RPMI7951 (cell line): Measurements from ENCODE around the gene MATK. TPM values are rescaled to one million over a fixed set of nuclear protein-coding genes. Genes with fewer than 3 reads are reported as not detected.
"Not testable (repeated sequence)": the region's sequence is repeated elsewhere in the genome, so short reads cannot be mapped to it uniquely, and the experiment has no call there.

Experiments used
- DNase-seq: peaks from one replicate; pipeline ENCODE4 v3.0.0-alpha.2; 2012; ENCODE audit warnings: low read depth
- total RNA-seq: library from RNA; depleted of rRNA; stranded (reverse); fragments of >200 nt; shearing (Covaris generic); gene quantifications from 2 replicates; pipeline ENCODE4 v1.2.3, GENCODE V29; 2014

Gene MATK
- total RNA-seq, 1 experiment from 2014 or later = not detected

DNA sequence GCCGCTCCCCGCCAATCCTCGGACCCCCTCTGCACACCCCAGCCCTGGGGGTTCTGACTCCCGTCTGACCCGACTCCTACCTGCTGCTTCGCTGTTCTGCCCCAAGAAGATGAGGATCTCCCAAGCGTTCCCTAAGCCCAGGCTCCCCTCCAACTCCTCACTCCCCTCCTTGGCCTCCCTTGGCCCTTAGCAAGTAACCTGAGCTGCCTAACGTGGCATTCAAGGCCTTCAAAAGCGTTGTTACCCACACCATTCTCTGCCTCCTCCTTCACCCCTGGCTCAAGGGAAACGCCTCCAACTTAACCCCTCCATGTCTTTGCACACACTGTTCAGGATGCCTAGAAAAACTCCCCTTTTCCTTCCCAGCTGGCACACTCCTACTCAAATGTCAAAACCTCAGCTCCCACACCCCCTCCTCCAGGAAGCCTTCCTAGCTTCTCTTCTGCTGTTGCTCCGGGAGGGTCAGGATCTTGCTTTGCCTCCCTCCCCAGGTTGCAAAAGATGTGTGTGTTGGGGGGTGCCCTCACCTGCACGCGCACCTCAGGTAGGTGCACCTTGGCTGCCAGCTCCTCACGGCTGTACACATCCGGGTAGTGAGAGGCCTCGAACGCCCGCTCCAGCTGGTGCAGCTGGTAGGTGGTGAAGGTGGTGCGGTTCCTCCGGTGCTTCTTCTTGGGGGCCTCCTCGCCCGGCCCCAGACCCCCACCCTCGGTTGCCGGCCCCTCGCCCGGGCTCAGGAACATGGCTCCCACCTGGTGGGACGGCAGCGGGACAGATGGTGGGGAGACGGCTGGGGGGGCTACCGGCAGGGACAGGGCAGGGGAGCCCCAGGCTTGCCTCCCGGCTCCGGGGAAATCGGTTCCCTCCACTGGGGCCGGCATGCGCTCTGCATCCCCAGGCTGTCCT is 14.9 kb downstream of the MATK start:
- no peak for DNase-seq

DNA sequence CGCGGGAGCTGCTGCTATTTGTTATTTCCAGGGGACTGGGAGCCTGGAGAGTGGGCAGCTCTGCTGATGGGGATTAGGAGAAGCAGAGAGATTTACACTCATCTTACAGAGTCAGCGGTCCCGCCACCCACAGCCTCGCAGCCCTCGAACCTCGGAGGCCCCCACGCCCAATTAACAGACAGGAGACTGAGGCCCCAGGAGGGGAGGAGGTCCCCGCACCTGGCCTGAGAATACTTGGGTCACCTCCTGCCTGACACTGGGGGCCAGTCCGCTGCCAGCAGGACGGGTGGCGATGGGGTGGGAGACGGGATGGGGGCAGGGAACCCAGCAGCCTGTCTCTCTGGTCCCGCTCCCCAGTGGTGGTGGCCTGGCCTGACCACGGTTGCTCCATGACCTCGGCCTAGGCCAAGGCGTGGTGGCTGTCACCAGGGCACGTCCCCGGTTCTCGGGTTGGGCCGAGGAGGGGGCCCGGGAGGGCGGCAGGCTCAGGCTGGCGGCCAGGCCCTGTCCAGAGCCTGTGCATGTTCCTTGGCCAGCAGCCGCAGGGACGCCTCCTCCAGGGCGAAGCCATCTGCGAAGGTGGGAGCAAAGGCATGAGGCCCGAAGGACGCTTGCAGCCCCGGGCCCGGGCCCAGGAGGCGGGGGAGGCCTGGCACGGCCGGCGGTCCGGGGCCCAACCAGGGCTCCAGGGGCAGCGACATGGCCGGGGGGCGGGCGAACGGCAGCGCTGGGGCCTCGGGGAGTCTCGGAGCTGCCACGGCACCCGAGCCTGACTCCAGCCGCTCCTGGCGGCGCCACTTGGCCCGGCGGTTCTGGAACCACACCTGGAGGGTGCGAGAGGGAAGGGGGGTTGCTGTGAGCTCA is 15.8 kb downstream of the MATK start:
- DNase-seq = no peak

GRCh38 chr19:3769494-3769893 is 16.7 kb downstream of the MATK start:
- no peak for DNase-seq

DNA sequence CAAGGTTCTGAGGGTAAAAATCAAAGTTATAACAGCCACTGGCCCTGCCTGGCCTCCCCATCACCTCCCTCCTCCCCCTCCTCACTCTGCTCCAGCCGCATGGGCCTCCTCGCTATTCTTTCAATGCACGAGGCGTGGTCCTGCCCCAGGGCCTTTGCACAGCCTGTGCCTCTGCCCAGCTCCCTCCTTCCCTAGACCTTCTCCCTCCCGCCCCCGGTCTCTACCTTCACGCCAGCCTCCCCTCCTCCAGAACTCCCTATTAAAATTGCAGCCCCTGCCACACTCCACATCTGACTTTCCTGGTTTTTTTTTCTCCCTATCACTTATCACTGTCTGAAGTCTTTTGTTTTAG is 17.5 kb downstream of the MATK start:
- DNase-seq = no peak

- DNase-seq = no peak
Measured at GRCh38 chr19:3768015-3768747, 18.0 kb downstream of the MATK start.

DNA sequence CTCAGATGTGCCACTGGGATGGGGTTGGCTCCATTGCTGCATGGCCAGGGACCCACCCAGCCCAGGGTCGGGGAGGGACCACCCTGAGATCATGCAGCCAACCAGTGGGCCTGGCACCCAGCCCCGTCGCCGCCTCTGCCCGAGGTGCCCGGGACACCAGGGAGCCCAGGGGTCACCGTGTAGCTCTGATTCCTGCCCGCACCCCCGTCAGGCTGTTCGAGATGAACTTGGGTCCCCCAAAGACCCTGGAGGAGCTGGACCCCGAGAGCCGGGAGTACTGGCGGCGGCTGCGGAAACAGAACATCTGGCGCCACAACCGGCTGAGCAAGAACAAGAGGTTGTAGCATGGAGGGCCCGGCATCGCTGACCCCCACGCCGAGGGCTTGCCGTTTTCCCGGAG is 19.1 kb downstream of the MATK start:
- DNase-seq = no peak

GRCh38 chr19:3766520-3766919 is 19.7 kb downstream of the MATK start:
- no peak for DNase-seq

- DNase-seq = not testable (repeated sequence)
Measured at GRCh38 chr19:3765757-3766156, 20.4 kb downstream of the MATK start.

GRCh38 chr19:3765121-3765520 is 21.1 kb downstream of the MATK start:
- DNase-seq = no peak

DNA sequence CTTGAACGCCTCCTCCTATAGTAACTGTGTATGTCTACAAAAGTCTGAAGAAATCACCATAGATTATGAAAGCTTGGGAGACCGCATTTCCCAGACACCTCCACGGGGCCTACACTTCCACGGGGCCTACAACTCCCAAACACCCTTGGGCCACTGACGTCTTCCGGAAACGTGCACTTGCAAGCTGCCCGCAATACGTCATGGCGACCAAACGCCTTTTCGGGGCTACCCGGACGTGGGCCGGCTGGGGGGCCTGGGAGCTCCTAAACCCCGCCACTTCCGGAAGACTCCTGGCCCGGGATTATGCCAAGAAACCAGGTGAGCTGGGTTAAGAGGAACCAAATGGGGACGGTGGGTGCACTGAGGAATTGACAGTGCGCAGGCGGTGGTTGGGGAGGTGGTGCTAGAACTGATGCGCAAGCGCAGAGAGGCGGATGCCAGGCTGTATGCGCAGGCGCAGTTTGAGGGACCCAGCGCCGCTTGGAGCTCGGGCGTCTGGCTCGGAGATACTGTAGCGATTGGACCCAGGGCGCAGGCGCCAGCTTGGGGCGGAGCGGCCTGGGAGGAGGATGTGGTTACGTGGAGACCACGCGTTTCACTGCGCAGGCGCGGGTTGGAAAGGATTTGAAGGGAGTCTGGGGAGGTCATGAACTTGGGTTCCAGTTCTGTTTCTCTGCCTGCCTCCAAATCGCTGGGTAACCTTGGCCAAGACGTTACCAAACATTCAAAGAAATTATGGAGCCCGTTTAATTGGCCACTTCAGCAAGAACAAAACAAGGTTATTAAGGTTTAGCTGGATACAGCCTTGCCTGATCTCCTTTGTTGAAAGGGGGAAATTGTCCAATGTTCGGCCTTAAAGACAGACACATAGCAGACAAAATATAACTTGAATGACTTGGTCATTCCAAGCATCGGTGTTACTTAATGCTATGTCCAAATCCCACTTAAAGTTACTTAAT is 23.4 kb downstream of the MATK start, which contains the start of gene MRPL54:
TSS of gene MRPL54 (plus strand) at position 182 of the 959 bp plus-strand sequence. CDS start at position 201, 19 bp downstream.
- peak; percentile 97 for DNase-seq

DNA sequence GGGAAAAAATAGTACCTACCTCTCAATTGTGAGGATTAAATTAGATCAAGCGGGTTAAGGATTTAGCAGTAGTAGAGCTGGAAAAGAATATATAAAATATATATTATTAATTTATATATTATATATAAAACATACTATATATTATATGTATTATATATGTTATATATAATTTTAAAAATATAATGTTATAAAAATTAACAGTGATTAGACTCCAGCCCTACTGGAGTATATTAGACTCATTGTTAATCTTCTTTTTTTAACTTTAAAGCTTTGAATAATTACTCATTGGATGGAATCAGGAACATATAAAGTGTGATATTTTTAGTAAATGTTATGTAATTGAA is 24.1 kb downstream of the MATK start:
- no peak for DNase-seq

DNA sequence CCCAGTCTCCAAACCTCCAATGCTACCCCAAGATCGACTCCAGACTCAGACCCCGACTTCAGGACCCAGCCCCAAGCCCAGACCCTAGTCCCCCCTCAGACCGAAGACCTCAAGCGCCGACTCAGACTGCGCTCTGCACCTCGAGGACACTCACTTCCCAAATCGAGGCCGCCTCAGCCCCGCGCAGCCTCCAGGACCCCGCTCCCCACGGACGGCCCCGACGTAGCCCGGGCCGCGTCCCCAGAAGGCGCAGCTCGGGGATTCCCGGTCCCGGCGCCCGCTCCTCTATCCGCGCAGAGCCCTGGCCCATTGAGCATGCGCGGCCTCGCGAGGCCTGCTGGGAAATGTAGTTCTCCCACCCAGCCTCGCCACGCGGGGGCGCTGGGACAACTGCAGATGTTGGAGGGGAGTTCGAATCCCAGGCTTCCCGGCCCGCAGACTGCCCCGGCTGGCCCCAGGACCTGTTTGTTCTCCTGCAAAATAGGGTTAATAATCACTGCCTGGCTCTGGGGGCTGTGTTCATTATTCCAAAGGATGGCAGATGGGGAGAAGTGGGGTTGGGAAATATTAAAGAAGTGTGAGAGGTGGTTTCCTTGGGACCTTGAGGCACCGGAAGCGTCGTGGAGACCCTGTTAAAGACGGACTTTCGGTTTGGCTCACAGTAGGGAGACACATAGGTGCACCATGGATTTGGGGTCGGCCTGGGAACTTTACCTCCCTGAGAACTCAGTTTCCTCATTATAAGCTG is 24.6 kb downstream of the MATK start, which contains the start of gene APBA3:
TSS of gene APBA3 (minus strand) at position 311 of the 748 bp plus-strand sequence. CDS start 1,428 bp downstream, outside the sequence.
- peak; percentile 81 for DNase-seq

DNA sequence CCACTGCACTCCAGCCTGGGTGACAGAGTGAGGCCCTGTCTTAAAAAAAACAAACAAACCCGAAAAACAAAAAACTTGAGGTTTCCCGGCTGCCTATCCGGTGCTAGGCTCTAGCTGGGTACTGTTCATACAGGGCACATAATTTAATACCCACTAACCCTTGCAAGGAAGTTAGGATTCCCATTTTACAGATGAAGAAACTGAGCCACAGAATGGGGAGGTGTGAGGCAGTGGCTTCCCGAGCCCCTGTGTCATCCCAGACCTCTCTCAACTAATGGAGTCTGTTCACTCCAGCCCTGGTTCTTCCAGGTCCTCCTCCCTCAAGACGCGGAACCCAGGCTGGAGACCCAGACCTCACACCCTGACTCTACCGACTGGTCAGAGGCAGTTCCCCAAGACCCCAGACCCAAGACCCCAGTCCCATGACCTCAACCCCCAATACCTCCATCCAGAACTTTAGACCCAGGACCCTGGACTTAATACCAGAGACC is 25.3 kb downstream of the MATK start:
- DNase-seq = no peak

GRCh38 chr19:3759482-3760254 is 26.5 kb downstream of the MATK start:
- DNase-seq = no peak

- DNase-seq = not testable (repeated sequence)
Measured at GRCh38 chr19:3758297-3758696, 27.9 kb downstream of the MATK start.

DNA sequence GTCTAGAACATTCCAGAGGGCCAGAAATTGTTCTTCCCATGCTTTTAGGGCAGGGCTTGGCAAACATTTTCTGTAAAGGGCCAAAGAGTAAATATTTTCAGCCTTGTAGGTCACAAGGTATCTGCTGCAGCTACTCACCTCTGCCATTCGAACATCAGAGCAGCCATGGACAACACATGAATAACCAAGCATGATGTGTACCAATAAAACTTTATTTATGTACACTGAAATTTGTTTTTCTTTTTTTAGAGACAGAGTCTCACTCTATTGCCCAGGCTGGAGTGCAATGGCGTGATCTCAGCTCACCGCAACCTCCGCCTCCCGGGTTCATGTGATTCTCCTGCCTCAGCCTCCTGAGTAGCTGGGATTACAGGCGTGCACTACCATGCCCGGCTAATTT is 28.5 kb downstream of the MATK start:
- DNase-seq = not testable (repeated sequence)

DNA sequence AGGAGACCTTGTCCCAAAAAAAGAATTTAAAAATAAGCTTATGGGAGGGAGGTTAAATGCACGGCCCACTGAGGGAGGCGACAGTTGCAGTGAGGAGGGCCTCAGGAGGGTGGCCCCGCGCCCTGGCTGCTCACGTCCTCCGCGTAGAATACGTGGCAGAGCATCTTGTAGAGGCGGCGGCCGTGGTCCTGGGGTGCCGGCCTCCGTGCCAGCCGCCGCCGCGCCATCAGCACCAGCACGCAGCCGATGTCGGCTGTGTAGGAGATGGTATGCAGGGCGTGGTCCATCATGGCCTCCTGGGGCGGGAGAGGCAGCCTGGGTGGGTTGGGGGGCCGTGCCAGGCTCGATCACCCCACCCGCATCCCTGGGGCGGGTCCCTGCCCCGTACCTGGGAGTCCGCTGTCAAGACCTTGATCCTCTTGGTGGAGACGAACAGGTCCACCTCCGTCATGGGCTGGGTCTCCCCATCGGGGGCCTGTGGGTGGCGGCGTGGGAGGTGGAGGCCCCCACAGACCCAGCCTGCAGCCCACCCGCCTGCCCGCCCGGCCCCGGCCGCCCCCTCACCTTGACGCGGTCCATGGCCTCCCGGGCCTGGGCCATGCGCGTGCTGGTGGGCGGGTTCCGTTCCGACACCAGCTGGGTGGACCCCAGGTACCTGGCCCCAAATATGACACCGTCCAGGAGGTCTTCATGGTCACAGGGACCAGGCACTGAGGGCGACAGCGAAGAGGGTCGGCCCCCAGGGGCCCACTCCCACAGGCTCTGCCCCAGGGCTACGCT is 32.4 kb downstream of the MATK start:
- DNase-seq = no peak

DNA sequence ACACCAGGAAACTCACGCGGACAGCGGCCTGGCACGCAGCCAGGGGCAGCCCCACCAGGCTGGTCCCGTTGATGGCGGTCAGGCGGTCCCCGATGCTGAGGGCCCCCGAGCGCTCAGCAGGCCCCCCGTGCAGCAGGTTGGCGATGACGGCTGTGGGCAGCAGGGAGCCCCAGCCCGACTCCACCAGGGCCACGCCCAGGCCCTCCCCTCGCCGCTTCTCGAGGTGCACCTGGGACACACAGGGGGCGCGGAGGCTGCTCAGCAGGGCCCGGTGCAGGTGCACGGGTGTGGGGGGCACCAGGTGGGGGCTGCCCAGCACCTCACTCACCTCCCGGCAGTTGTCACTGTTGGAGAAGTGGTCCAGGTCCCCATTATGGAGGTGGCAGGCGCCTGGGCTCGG is 33.7 kb downstream of the MATK start:
- no peak for DNase-seq
